GM12892 (cell line): ENCODE data around the gene KCNH5.

Source experiments
- POLR2A ChIP-seq: IDR thresholded peaks from 2 replicates; pipeline ENCODE4 v1.6.1; 2011; ENCODE audit warnings: low read depth, low read length, control low read depth
- POLR2AphosphoS5 ChIP-seq: IDR thresholded peaks from 2 replicates; pipeline ENCODE4 v1.6.1; 2011; ENCODE audit warnings: low read depth, low read length, control low read depth
- TAF1 ChIP-seq: IDR thresholded peaks from 2 replicates; pipeline ENCODE4 v1.6.1; 2011; ENCODE audit warnings: low read depth, mild to moderate bottlenecking, control low read depth, low read length, borderline replicate concordance

DNA sequence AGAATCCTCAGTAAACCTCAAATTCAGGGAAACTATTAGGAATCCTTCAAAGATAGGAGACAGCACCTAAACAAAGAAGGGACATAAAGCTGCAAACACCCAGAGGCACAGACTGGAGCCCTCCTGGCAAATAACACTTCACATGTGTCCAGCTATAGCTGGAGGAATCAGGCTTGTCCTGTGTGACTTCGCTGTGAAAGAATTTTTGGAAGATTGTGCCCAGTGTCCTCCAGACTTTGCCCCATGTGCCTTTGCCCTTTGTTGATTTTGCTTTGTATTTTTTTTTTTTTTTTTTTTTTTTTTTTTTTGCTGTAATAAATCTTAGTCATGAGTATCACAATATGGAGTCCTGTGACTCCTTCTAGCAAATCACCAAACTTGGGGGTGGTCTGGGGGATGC, 136.8 kb downstream of the KCNH5 start:
- TF ChIP-seq POLR2AphosphoS5 (no peak), POLR2A (no peak), TAF1 (no peak)
